BJ (cell line): ENCODE data around the gene RRP1. TPM values are rescaled to one million over a fixed set of nuclear protein-coding genes. Genes with fewer than 3 reads are reported as not detected.
A peak's percentile ranks its signal among the peaks of the same experiment; 100 is the strongest.

ENCODE experiments used
- CTCF ChIA-PET: fragments of 350-600 bp; formaldehyde crosslinking; extraction: SDS; loops from one replicate; lab custom pipeline; 2021; ENCODE audit warnings: antibody characterized with exemption, inconsistent platforms; lab: Yijun Ruan, JAX
- POLR2A ChIA-PET: fragments of 300-600 bp; sonication (Branson Sonifier 250); formaldehyde crosslinking; extraction: SDS; loops from one replicate; lab custom pipeline; 2021; ENCODE audit warnings: antibody characterized with exemption; lab: Charles Lee
- DNase-seq: peaks from one replicate; pipeline ENCODE4 v3.0.0-alpha.2; 2011; ENCODE audit warnings: low read depth
- H3K27me3 ChIP-seq: 2 replicates; pipeline ENCODE4 v1.6.0; 2011; ENCODE audit warnings: low read length; ENCODE audit not compliant: control insufficient read depth, insufficient read depth
- H3K36me3 ChIP-seq: 2 replicates; pipeline ENCODE4 v1.5.1; 2011; ENCODE audit warnings: low read length; ENCODE audit not compliant: control insufficient read depth, insufficient read depth
- H3K4me3 ChIP-seq: 2 replicates; pipeline ENCODE4 v1.5.1; 2011; ENCODE audit warnings: low read depth, mild to moderate bottlenecking, control low read depth, low read length
- polyA plus RNA-seq: library from polyadenylated mRNA; depleted of rRNA; stranded (reverse); fragments of >200 nt; gene quantifications from 2 replicates; pipeline ENCODE4 v1.2.3, GENCODE V29; 2011
- TF ChIP-seq, protein P1 (sequence below): IDR thresholded peaks from 2 replicates; pipeline ENCODE4 v1.5.1; 2011; ENCODE audit warnings: low read depth, mild to moderate bottlenecking, control low read depth, inconsistent platforms, low read length, moderate library complexity; ENCODE audit not compliant: insufficient read depth

RRP1 gene
- polyA plus RNA-seq, 1 experiment, result 14.4 TPM

DNA sequence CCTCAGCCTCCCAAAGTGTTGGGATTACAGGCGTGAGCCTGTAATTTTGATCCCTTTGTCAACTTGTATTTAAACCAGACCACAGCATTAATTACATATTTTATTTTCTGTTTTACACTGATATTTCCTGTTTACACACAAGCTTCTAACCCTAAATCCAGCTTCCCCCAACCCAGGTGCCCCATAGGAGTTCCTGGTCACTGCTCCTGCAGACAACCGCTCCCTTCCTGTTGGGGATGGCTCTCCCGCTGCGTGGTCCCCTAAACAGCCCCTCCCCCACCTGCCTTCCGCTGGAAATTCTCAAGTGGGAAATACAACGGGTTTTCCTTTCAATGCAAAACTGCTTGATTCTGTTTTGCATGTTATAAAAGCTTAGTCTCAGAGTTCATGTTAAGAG, 17.0 kb upstream of the RRP1 start:
- DNase-seq, result no peak
- CTCF ChIA-PET, result interaction anchor here (0.6 to 1.1 kb wide), 2 partner anchors 18 to 203 kb away, joined by 3 to 7 read pairs; partner anchors contain the start of gene RRP1
- POLR2A ChIA-PET, result no interaction called here
- H3K4me3 ChIP-seq, result no peak overlapping the region
- H3K27me3 ChIP-seq, result no peaks in the 10 kb centered on the region
- peaks cover 8% of the 10 kb centered on the region for H3K36me3 ChIP-seq
- TF ChIP-seq, protein P1, sequence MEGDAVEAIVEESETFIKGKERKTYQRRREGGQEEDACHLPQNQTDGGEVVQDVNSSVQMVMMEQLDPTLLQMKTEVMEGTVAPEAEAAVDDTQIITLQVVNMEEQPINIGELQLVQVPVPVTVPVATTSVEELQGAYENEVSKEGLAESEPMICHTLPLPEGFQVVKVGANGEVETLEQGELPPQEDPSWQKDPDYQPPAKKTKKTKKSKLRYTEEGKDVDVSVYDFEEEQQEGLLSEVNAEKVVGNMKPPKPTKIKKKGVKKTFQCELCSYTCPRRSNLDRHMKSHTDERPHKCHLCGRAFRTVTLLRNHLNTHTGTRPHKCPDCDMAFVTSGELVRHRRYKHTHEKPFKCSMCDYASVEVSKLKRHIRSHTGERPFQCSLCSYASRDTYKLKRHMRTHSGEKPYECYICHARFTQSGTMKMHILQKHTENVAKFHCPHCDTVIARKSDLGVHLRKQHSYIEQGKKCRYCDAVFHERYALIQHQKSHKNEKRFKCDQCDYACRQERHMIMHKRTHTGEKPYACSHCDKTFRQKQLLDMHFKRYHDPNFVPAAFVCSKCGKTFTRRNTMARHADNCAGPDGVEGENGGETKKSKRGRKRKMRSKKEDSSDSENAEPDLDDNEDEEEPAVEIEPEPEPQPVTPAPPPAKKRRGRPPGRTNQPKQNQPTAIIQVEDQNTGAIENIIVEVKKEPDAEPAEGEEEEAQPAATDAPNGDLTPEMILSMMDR, result no peak

DNA sequence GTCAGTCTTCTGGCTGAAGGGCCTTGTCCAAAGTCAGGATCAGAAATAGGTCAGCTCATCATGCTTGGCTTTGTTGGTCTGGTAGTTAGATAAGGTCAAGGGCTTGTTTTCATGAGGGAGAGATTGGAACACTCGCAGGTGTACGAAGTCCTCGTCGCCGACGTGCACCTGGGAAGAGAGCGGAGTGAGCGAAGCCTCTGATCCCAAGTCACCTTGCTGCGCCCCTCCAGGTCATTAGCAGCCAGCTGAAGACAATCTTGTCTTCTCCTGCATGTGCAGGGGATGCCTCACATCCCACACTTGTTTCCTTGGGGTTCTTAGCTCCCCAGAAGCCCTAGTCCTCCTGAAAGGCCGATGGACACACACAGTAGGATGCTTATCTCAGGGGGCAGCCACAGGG, 15.2 kb upstream of the RRP1 start:
- POLR2A ChIA-PET, result no interaction called here
- no peak for DNase-seq
- Histone ChIP-seq H3K36me3 (peaks cover 8% of the 10 kb centered on the region), H3K27me3 (no peaks in the 10 kb centered on the region), H3K4me3 (no peak overlapping the region)
- TF ChIP-seq, protein P1, result no peak
- CTCF ChIA-PET, result interaction anchor here (1.1 kb wide), 1 partner anchor 15 kb away, joined by 3 read pairs; no protein-coding TSS in a partner anchor

DNA sequence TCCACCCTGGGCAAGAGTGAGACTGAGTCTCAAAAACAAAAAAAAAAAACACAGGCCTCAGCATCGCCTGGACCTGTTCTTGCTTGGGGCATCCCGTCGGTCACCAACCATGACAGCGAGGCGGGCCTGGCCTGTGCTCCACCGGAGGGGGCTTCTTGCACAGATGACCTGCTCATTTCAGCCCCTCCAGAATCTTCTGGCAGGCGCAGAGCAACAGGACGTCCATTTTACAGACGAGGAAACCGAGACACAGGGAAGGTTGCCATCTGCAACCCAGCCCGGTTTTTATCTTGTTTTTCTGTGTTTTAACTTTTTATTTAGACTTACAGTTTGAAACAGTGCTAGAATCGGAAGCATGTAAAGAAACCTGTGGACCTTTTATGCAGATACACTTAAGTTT, 14.2 kb upstream of the RRP1 start:
- H3K36me3 ChIP-seq, result peaks cover 8% of the 10 kb centered on the region
- TF ChIP-seq, protein P1, result no peak
- ChIA-PET POLR2A (no interaction called here), CTCF (no interaction called here)
- DNase-seq, result no peak
- peak overlapping the region; percentile 65 for H3K4me3 ChIP-seq
- no peaks in the 10 kb centered on the region for H3K27me3 ChIP-seq

DNA sequence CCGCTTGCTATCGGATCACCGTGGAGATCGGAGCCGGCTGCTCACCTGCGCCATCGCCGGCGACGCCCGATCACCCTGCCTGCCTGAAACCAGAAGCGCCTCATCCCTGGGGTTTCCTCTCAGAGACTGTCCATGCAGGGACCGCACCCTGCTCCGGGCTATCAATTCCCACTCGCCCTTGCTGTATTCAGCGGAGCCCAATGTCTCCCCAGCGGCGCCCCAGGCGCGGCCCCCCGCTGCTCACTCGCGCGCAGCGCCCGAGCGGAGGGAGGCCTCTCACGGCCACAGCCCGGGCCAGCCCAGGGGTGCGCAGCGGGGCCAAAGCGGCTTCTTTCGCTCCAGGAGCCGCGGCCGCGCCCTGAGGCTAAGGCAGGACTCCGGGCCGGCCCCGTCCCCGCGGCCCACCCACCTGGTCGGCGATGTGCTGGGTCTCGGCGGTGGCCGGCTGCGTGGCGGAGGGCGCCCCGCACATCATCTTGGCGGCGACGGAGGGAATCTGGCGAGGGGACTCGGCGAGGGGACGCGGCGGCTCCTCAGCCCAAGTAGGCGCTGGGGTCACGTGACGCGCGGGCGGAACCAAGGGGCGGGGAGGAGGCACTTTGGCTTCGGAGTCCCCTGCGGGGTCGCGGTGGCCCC, 13.5 kb upstream of the RRP1 start, which contains the start of gene CSTB:
CSTB (minus strand) TSS at position 514 of the 636 bp plus-strand sequence; CDS start at position 475, 39 bp downstream.
- DNase-seq, result no peak
- H3K36me3 ChIP-seq, result peaks cover 8% of the 10 kb centered on the region
- CTCF ChIA-PET, result no interaction called here
- peak within 1 kb of the TSS; percentile 65 for H3K4me3 ChIP-seq
- TF ChIP-seq, protein P1, result no peak
- POLR2A ChIA-PET, result no interaction called here
- H3K27me3 ChIP-seq, result no peaks in the 10 kb centered on the region; the same call in 1 of the 2 replicates

DNA sequence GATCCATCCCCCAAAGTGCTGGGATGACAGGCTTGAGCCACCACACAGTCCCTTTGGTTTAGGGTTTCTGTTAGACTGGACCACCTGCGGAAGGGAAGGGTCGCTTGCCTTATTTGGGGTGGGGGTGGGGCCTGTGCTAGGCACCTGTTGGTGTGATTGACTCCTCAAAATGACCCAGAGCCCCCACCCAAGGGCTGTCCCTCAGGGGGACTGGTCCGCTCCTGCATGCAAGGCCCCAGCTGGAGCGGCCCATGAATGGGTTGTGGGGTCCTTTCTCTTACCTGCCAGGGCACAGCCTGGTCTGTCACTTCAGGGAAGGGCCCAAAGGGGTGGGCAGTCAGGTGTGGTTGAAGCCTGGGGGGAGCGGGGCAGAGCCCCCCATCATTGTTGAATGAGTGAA, 11.4 kb upstream of the RRP1 start:
- ChIA-PET CTCF (interaction anchor here (1.0 kb wide), 1 partner anchor 11 kb away, joined by 3 read pairs; no protein-coding TSS in a partner anchor), POLR2A (no interaction called here)
- TF ChIP-seq, protein P1, result no peak

More for the DNA sequence above, 11.4 kb upstream of the RRP1 start:
- Histone ChIP-seq H3K4me3 (no peak overlapping the region), H3K36me3 (peaks cover 8% of the 10 kb centered on the region), H3K27me3 (no peaks in the 10 kb centered on the region; the same call in 1 of the 2 replicates)
- no peak for DNase-seq
